HG02884 (cell line): ENCODE measurements around the gene TTN.

Experiments
- ATAC-seq: cut with Tn5 transposase; IDR thresholded peaks from one replicate; pipeline ENCODE4 v1.9.1; 2021; ENCODE audit warnings: mild to moderate bottlenecking, moderate library complexity; ENCODE audit not compliant: unreplicated experiment

TTN gene

DNA sequence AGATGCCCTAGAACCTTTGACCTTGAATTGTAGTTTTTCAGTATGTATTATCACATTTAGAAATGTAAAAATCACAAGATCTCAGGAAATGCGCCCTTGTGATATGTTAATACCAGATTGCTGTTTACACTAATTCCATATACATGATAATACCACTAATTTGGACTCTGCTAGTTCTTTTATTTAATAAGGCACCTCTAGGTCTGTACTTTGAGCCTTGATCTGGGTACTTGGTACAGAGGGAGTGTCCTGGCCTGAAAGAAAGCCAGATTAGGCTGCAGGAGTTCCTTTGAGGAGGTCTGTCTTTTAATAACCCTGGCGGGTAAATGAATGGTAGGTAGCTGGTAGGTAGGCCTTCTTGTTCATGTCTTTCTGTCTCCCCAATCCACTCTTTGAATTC lies 300.7 kb downstream of the TTN start:
- no peak for ATAC-seq

GRCh38 chr2:178506101-178506500 lies 301.1 kb downstream of the TTN start:
- ATAC-seq, result no peak

- ATAC-seq, result no peak
Measured at GRCh38 chr2:178502751-178503150, 304.5 kb downstream of the TTN start.

- ATAC-seq, result no peak
Measured at GRCh38 chr2:178499640-178500039, 307.6 kb downstream of the TTN start.

DNA sequence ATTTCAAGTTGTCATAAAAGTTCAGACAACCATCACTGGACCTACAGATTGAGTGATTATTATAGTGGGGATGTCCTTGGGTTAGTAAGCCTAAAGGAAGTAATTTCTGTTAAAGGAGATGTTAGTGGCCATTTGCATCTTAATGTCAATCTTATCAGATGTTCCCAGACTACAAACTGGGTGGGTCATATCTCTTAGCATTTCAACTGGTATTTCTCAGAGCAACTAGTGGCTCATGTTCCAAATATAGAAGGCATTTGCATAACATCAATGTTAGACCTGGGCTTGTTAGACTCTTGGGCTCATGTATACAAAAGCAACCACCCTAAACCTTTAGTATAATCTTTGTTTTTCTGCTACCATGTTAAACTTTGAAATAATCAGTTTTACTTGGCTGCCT lies 309.1 kb downstream of the TTN start:
- no peak for ATAC-seq

- ATAC-seq, result no peak
Measured at GRCh38 chr2:178496049-178496448, 311.2 kb downstream of the TTN start.

DNA sequence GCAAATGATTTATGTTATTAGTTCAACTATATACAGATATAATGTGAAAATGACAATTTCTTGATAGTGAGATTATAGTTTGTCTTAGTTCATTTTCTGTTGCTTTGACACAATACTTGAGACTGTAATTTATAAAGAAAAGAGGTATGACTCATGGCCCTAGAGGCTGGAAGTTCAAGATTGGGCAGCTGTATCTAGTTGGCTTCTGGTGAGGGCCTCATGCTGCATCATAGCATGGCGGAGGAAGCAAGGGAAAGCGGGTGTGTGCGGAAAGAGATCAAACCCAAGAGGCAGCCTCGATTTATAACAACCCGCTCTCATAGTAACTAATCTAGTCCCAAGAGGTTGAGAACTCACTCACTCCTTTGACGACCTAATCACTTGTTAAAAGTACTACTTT lies 315.6 kb downstream of the TTN start:
- no peak for ATAC-seq

DNA sequence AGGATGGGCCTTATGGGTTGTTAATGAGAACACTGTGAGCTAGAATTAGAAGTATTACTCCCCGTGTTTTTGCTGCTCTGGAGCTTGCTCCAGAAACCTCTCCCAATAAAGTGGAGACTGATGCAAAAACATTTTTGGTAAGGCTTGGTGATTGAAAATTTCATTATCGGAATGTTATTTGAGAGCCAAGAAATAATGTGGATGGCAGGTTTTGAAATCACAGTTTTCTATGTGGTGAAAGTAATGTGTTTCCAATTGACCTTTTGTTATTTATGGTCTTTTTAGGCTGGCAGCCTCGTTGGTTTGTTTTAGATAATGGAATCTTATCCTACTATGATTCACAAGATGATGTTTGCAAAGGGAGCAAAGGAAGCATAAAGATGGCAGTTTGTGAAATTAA lies 321.9 kb downstream of the TTN start:
- no peak for ATAC-seq

DNA sequence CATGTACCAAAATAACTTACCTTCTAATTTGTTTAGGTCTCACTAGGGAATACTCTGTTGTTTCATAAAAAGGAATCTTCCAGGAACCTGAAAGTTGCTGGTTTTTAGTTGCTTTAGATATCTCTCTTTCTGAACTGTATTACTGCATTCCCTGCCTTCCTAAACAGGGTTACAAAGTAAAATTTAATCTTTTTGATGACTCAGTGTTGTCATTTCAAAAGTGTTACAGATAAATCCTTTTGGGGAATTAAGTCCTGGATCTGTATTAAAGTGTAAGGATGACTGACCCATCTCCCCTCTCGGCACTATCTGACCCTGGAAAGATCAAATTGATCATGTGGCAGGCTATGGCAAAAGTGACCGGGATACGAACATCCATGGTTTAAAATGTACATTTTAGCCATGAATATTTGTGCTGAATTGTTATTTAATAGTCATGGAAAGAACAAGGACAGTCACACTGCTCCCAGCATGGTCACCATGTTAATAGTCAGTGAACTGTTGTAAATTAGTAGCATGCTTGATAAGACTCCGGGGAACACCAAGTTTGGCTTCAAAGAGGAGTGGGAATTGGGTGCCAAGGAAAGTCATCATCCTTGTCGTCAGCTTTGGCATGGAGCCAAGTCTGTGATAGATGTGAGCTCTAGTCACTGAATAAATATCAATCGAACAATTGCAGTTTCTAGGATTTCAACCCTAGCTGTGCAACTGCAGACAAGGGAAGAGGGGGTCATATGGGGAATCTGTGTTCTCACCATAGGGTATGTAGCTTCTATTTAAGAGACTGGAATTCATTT lies 322.8 kb downstream of the TTN start:
- ATAC-seq, result no peak

GRCh38 chr2:178482437-178482836 lies 324.8 kb downstream of the TTN start:
- peak; percentile 28 for ATAC-seq

DNA sequence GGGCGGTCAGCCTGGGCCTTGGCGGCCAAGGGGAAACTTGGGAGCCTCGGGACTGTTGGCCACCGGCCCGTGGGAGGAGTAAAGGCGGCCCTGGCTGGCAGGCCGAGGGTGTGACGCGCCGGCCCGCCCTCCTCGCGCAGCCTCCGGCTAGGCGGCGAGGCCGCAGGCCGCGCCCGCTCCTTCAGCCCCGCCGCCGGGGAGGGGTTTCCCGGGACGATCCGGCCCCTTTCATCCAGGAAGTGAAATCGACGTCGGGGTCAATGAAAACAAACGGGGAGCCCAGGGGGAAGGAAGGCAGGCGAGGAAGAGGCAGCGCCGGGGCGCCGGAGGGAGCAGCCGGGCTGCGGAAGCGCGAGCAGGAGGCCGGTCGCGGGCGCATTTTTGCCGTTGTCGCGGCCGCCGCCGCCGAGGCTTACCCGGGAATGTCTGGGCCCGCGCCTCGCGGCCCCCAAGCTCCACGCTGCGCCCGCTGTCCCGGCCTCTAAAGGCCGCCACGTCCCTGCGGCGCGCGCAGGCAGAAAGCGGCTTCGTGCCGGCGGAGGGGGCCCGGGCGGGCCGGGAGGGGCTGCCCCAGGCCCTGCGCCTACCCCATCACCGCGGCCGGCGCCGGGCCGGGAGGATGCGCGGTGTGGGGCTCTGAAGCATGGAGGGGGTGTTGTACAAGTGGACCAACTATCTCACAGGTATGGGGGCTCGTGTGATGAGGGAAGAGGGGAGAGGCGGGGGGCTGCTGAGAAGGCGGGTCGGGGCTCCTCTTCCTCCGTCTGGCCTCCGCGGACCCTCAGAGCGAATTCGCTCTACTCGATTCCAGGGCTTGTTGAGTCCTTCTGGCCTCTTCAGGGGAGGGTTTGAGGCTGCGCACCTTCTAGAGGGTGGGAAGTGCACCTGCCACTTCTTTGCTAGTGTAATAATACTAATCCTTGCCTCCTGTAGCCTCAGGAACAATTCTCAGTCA lies 326.7 kb downstream of the TTN start, which contains the start of gene PLEKHA3:
PLEKHA3 (plus strand) TSS at position 231 of the 955 bp plus-strand sequence; CDS start at position 644, 413 bp downstream.
- ATAC-seq, result peak; percentile 57

DNA sequence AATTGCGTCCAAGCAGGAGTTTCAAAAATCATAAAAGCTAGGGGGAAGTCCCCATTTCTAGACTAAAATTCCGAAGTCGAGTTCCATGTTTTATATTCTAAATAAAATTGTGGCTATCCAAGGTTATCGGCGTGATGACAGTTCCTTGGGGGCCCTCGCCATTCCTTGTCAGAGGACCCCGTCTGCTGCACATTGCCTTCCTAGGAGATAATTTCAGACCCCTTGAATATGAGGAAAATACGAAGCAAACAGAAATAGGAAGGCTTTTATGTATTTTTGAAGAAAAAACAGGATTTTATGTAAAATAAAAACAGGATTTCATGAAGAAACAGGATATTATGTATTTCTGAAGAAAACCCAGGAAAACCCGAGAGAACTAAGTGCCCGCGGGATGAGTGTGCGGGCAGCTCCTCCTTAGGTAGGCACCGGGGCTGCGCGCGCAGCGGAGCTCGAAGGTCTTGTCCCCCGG lies 327.4 kb downstream of the TTN start:
- no peak for ATAC-seq

GRCh38 chr2:178479275-178479616 lies 328.0 kb downstream of the TTN start:
- ATAC-seq, result no peak

GRCh38 chr2:178478439-178479274 lies 328.6 kb downstream of the TTN start, which contains the start of gene FKBP7:
TSS of gene FKBP7 (minus strand) at chr2:178478600. CDS start at chr2:178478499, 101 bp downstream.
- peak; percentile 35 for ATAC-seq

- no peak for ATAC-seq
Measured at GRCh38 chr2:178478130-178478438, 329.1 kb downstream of the TTN start.

GRCh38 chr2:178477443-178478129 lies 329.6 kb downstream of the TTN start:
- ATAC-seq, result no peak

DNA sequence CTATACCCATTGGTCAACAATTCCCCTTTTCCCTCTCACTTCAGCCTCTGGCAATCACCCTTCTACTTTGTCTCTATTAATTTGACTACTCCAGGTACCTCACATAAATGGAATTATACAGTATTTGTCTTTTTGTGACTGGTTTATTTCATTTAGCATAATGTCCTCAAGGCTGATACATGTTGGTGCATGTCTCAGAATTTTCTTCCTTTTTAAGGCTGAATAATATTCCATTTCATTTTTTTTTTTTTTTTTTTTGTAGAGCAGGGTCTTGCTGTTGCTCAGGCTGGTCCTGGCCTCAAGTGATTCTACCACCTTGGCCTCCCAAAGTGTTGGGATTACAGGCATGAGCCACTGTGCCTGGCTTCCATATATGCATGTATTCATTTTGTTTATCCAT lies 330.7 kb downstream of the TTN start:
- no peak for ATAC-seq
